Measurements from ENCODE around the gene MINDY4.

MINDY4 gene

DNA sequence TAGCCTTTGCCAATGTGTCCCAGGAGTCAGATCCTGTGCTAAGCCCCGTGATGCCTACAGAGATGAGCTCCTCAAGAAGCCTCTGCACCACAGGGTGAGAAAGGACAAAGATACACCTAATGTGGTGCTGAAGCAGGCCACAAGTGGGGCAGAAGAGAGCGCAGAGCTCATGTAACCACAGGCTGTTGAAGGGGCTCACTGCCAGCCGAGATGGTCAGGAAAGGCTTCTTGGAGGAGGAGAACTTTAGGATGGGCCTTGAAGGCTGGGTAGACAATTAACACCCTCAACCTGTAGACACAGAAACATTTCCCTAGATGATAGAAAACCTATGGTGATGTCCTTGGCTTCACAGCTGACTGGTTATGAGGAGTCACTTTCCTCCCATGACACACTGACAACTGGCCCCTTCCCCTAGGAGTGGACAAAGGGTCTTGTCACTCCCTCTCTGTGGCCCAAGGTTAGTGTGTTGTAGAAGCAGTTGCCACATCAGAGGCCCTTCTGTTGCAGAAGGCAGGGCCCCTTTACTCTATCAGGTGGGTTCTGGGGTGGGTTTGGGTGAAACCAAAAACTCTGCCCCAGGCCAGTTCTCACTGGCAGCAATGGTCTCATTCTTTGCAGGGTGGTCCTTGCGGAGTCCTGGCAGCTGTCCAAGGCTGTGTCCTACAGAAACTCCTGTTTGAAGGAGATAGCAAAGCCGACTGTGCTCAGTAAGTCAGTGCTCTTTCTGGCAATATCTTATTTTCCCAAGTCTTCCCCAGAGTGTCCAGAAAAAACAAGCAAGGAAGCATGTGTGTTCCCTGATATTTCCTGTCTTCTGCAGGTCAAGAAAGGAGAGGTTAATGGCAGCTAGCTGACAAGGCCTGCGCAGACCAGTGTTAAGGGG, 69.2 kb downstream of the MINDY4 start:
- no peak for DNase-seq

DNA sequence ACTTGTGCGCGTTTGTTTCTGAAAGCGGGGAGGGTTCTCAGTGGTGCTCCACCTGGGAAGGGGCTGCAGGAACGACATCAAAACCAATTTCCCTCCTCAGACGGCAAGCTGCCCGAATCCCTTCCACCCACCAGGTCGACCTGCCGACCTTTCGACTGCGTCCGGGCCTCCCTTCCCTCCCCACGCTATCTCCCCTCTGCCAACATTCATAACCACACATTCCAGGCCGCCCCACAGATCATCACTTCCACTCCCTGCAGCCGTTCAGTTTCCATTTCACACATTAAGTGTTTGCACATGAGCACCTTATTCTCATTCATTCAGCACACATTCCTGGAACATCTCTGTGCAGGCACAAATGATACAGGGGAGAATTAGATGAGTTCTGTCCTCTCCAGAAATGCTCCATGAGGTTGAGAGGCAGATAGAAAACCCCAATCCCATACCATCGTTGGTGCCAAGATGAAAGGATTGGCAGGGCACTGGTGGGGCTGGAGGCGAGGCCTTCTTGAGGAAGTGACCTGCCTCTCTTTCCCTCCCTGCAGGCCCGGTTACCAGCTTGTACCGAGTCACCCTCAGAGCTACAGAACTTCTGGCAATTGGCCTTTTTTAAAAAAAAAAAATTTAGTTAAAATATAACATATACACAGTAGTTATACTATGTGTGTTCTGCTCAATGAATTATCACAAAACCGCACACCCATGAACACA, 70.0 kb downstream of the MINDY4 start:
- no peak for DNase-seq

DNA sequence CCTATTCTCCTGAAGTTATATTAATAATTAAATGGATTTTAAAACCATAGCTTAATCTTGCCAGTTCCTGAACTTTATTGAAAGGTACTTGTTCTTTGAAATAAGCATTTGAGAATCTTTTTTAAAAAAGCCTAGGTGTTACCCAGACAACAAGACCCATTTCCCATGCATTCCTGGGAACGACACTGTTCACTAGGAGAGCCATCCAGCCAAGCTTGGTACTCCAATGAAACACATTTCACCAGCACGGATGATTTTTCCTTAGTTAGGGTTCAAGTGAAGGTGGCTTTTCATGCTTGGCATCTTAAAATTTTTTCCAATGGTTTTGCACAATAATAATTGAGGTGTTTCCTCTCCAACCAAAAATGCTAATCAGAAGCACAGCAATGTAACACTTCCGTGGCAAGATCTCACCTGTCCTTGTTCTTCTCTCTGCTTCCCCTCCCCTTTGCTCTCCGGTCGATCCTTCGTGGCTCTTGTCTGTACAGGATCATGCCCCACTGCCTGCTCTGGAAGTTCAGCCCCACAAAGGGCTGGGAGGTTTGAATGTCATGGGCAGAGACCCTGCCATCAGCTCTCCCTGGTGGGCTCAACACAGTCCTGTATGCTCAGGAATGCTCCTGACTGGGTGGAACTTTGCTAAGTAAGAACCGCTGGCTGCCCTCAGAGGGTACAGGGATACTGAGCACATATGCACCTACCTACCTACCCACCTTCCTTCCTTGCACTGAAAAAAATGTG, 70.8 kb downstream of the MINDY4 start:
- no peak for DNase-seq

DNA sequence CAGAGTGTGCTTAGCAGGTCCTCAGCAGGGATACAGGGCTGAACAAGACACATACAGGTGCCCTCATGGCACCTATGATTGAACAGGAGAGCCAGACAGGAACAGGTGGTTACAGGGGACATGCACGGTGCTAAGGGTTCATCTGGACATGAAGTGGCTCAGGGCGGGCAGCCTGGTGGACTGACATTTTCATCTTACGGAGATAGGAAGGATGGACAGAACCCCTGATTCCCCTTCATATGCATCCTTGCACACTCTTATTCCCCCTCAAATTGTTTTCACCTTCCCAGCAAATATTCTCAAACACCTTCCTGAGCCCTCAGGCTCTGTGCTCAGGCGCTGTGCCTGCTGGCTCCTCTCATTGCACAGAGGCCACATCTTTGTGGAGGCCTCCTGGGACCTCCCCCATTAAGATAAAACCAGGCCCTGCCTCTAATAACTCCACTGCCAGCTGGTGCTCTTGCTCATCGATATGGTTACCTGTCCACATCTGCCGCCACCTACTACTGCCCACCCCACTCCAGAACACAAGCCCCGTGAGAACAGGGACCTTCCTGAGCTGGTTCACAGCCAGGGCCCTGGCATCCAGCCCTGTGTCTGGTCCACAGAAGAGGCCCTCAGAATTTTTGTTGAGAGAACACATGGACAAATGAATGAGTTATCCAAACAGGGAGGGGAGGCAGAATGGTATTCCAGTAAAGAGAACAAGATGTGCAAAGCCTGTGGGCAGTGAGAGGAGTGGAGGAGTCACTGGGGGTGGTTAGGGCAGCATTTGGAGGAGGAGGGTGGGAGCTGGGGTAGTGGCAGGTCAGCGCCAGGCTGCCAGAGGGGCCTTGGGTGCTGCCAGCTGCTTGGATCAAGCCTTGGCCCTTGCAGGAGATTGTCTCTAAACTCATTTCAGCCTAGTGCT, 71.6 kb downstream of the MINDY4 start:
- DNase-seq: no peak

DNA sequence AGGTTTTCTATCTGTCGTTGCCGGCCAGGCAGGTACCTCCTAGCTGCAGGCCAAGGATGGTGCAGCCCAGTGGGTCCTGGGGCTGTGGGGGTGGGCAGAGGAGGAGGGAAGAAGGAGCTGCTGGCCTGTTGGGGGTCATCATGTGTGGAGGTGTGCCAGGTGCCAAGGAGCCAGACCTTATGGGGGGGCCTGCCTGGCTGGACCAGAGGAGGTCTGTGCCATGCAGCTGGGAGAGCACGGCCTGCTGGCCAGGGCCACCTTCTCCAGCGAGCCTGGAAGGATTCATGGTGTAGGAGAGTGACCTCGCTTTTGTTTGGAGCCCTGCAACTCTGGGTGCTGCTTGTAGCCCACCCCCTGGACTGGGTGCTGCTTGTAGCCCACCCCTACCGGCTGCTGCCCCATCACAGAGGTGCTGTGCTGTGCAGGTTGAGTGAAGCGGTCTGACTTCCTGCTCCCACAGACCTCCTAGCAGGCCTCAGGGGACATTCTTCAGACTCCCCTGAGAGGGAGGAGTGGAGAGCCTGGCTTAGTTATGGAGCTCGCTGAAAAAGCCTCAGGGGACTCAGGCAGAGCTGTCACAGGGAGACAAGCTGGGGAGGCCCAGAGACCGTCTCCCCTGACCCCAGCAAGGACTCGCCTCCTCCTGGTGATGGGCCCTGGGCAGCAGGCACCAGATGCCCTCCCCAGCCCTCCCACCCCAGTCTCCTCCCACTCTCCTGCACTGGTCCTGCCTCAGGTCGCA, 72.7 kb downstream of the MINDY4 start:
- DNase-seq: no peak

DNA sequence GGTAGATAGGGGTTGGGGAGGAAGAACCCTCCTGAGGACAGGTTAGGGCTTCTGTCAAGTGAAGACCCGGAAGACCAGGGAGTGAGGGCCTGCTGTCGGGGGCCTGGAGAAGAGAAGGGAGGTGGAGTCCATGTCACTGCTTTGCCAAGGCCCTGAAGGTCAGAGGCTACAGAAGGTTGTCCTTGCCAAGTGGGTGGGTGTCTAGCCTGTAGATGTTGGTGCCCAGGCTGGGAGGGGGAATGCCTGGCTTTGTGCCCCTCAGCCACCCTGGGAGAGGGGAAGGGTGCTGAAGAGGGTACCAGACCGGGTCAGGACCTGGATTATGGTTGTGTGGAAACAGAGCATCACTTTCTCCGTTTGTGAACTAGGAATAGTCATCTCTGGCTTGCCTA, 73.3 kb downstream of the MINDY4 start:
- DNase-seq: no peak

DNA sequence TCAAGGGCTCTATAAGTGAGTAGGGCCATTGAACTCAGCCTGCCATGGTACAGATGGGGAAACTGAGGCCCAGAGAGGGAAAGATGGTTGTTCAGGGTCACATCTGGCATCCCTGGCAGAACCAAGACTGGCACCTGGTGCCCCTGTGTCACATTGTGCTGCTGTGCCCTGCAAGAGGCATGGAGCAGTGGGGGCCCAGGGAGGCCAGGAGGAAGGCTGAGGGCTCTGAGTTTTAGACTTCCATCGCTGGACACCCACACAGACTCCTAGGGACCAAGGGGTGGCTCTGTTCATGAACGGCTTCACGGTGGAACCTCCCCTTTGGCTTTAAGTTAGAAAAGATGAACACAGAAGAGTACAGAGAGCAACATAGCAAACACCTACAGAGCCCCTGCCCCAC, 73.7 kb downstream of the MINDY4 start:
- DNase-seq: no peak

DNA sequence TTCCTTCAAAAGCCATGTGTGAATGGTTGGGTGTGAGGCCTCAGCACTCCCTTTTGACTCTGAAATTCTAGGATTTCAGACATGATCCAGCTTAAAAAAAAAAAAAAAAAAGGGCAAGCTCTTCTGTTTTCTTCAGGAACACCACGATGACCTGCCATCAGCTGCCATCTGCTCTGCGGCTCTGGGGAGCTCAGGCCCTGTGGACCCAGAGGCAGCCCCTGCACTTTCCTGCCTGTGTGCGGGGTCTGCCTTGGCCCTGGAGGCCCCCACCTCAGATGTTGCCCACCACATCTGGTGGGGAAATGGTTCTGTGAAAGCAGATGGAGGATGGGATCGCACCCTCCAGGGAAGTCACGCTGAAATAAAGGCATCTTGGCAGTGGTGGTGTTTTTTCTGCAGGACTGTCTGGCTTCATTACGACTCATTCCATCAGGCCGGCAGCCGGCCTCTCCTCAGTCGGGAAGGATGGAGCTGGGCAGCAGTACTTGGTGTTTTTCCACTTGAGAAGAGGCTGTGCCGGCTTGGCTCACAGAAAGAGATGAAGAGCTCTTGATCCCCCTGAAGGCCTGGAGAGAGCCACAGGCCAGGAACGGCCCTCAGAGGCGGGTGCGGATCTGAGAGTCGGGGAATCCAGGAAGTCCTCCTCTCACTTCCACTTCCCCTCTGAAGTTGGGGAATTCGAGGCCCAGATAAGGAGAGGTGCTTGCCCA, 74.4 kb downstream of the MINDY4 start:
- no peak for DNase-seq

DNA sequence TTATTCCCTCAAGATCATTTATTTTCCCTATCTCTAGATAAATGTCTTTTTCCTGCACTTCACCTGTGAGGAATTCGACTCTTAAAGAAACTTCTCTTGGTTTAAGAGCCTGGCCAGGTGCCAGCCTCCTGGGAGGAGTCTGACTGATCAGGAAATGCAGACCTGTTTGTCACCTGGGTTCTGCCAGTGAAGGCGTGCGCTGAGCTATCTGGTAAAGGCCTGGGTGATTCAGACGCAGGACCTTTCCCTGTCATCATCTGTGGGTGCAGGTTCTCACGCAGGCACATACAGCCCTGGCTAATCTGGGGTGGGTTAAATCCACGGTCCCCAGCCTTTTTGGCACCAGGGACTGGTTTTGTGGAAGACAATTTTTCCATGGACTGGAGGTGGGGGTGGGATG, 75.2 kb downstream of the MINDY4 start:
- DNase-seq: no peak

DNA sequence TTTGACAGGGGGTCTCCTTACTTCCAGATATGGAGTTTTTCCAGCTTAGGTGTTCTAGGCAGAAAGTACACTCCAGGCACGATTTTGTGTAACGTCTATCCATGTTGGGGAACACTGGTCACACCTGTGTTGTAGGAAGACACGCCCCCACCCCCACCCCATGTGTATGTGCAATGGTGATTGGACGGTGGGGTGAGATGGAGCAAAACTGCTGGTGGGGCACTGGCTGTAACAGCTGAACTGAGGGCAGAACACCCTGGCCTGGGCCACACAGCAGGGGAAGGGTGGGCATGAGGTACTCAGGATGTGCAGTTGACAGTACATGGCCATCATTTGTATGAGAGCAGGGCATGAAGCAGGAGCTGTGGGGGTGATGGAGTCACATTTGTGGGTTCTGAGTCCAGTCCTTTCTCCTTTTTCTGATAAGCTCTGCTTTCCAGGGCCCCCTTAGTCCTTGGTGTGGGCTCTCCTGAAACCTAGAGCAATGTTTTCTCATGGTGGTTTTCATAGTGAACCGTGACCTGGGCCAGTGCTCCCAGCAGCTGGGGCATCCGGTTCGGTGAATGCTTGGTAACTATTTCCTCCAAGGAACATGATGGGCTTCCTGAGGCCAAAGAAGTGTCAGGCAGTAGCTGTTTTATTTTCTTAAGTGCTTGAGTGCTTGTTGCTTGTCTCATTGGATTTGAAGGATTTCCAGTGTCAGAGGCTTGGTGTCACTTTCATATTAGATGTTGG, 77.1 kb downstream of the MINDY4 start:
- no peak for DNase-seq

DNA sequence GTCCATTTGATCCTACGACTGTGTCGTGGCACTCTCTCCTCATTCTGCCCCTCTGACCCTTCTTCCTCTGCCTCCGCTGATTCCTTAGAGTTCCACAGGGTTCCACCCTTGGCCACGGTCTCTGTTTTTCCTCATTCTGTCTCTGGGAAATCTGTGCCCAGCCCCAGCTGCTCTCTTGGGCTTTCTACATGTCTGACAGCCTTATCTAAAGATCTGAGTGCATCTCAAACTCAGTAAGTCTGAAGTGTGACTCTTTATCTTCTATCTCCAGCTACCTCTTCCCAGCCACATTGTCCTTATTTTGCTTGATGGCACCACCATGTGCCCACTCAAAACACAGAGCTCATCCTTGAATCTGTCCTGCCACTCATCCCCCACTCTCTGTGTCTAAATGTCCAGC, 78.3 kb downstream of the MINDY4 start:
- no peak for DNase-seq

DNA sequence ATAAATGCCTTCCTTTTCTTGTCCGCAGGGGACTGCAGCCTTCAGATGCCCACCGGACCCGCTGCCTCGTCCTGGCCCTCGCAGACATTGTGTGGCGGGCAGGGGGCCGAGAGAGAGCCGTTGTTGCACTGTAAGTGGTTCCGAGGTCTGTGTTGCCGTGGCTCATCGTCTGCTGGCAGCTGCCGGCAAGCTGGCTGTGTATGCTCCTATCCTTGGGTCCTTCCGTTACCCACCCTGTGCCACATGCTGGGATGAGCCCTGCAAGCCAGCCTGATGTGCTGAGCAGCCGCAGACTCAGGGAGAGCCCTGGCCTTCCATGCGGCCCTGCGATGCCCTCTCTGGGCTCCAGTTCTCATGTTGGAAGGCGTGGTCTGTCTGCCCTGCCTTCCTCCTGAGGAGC, 79.2 kb downstream of the MINDY4 start:
- no peak for DNase-seq

DNA sequence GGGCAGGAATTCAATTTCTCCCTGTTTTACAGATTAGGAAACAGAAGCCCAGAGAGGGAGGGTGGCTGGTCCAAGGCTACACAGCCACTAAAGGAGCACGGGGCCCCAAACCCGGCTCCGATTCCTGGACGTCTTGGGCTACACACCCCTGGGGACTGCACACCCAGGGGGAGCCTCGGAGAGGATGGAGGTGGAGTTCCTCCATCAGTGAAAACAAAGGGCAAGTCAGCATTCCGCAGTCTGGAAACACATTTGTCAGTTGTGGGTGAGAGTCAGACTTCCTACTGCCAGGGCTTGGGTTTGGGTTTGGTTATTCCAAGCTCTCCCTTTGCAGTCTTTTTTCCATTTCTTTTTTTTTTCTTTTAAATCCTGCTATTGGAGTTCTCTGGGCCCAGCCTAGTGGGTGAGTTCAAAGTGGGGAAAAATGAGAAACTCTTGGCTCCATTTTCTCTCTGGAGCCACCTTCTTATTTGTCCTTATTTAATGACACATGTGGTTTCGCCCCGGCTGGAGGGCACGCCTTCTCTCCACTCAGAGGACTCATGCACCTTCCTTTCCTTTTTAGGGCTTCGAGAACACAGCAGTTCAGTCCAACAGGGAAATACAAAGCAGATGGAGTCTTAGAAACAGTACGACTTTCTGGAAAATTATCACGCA, 80.6 kb downstream of the MINDY4 start:
- no peak for DNase-seq

DNA sequence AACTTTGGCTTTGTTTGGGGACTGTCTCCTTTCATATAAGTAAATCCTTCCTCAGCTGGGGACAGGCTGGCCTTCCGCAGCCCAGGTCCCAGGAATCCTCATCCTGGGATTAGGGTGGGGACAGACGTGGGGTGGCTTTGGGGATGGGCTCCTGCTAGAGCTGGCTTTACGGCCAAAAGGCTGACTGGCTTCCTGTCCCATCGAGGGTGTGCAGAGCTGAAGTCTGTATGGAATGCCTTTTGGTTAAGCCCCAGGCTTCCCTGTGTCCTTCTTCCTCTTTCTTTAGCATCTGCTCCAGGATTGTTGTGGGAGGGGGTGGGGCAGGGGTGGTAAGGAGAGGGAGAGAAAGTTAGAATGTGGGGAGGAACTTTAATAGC, 81.1 kb downstream of the MINDY4 start:
- DNase-seq: no peak

DNA sequence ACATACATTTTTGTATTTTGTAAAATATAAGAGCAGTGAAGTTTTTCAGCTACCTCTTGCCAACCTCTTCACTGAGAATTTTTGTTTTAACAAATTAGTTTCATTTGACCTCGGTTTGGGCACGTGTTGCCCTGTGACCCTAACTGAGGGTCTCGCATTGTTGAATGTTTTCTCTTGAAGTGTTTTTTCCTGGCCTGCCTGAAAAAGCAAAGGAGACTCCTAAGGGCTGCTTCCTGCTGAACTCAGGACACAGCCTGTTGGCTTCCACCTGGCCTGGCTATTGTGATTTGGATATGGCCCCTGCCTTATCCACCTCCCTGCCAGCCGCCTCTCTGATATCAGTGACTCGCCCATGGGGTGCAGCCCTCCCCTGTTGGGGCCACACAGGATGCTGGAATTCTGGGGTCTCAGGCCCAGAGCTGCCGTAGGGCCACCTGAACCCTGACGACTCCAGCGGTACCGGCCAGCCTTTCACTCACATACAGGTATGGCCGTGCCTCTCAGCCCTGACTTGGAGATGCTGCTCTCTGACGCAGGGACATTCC, 81.6 kb downstream of the MINDY4 start:
- DNase-seq: no peak

DNA sequence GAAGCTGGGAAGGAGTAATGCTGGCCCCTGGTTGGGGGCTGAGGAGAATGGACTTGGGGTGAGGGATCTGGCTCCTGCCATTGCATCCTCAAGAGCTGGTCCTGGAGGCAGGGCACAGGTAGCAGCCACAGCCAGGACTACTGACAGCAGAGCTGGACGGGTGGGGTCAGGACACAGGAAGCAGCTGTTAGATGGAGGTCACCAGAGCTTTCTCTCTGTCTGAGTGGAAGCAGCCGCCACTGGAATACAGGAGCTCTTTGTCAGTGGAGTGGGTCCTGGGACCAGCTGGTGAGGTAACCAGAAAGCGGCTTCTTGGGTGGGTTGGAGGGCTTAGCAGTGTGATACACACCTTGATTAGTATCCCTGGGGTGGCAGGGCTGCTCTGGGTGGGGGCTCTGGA, 82.4 kb downstream of the MINDY4 start:
- DNase-seq: no peak

DNA sequence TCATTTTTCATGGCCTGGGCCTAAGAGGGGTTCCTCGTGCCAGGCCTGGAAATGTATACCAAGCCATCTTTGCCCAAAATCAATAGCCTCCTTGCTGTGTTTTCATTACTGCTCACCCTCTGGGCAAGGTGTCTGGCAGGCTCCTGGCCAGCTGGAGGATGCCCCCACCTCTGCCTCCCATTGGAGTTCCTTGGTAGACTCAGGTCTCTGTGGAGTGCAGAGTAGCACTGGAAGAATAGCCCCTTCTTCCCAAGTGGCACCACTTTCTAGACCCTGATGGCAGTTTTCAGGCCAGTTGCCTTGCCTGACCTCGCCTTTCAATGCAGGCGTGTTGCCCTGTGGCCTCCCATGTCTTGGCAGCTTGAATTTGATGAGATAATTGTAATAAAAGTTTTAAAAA, 84.7 kb downstream of the MINDY4 start:
- no peak for DNase-seq

DNA sequence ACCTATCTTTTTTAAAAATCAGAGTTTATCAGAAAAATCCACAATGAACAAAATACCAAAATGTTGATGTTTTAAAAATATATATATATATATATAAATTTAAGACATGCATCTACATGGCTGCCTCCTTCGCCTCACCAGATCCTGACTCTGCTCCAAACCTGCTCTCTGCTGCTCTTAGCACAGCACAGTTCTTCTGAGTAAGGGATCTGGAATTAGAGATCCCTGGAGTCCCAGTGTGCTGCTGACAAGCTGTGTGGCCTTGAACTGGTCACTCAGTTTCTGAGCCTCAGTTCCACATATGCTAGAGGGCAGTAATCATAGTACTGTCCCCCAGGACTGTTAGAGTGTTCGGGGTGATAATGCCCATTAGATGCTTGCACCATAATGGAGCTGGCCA, 87.4 kb downstream of the MINDY4 start:
- no peak for DNase-seq

DNA sequence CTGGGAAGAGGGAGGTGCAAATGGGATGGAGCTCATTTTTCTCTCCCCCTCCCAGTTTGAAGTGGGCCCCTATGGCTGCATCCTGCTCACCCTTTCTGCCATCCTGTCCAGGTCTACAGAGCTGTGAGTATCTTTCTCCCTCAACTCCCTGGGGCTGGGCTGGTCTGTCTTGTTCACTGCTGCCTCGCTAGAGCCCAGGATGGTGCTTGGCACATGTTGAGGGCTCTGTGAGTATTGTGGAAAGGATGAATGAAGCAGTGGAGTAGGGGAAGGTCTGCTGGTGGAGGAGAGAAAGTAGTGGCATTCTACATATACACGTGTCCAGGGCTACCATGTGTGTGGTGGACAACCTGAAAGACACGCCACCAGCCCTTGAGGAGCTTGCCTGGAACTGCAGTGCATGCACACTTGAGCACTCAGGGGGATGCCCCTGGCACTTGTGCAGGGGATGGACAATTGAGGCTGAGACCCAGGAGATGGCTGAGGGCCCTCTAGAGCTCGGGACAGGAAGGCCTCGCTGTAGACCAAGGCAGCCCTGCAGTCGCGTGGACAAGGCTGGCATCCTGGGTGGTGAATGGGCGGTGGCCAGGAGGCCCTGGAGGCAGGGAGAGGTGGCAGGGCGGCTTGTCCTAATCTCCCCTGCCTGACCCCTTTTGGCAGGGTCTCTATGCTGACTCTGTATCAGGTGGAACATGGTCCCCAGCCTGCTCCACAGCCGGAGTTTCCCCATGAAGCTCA, 88.2 kb downstream of the MINDY4 start:
- DNase-seq: no peak

Data from activated naive CD4-positive, alpha-beta T cell treated with anti-CD3 and anti-CD28 coated beads, Interleukin-2, amount 50 U/mL, for 16 hours (primary cell).